Measurements from ENCODE around the gene GPR153. TPM values are rescaled to one million over a fixed set of nuclear protein-coding genes. Genes with fewer than 3 reads are reported as not detected.

The GPR153 gene
- total and polyA plus RNA-seq, 9 donors: 9.8 to 22.1 (median 17.0) TPM

GRCh38 chr1:6212193-6212959 lies 48.5 kb downstream of the GPR153 start:
- H3K27me3 ChIP-seq (ENCODE audit: control insufficient read depth, insufficient read depth, low read length): peaks cover 10% of the 10 kb centered on the region
- H3K36me3 ChIP-seq (ENCODE audit: control insufficient read depth, insufficient read depth, low read length): peaks cover 36% of the 10 kb centered on the region
- H3K9me3 ChIP-seq (replicated peaks; ENCODE audit: control insufficient read depth, low read depth, low read length): no peaks in the 10 kb centered on the region
- 86% methylated on average over 6 of the region's 20 CpGs for WGBS (ENCODE audit: insufficient coverage)
- DNase-seq: no peak
- H3K4me1 ChIP-seq (ENCODE audit: control insufficient read depth, insufficient read depth, low read length): peaks cover 21% of the 10 kb centered on the region
- no peak overlapping the region for H3K27ac ChIP-seq (ENCODE audit: low read length)
- H3K4me3 ChIP-seq (ENCODE audit: low read length): no peak overlapping the region

DNA sequence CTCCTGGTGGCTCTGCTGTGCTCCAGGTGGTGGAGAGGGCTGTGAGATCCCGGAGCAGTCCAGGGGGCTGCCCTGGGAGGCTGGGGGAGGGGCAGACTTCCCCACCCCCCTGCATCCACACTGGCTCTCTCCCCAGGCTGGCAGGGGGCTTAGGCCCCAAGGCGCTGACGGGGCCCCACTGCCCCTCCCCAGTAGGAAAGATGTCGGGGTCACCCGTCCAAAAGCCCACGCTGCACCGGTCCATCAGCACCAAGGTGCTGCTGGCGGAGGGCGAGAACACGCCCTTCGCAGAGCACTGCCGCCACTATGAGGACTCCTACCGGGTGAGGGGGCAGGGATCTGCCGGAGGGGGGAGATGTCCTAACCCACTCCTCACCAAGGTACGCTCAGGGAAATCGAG lies 49.2 kb downstream of the GPR153 start:
- WGBS (ENCODE audit: insufficient coverage): 64% methylated on average over 6 of the region's 16 CpGs
- no peak for DNase-seq
- no peak overlapping the region for H3K4me3 ChIP-seq (ENCODE audit: low read length)
- peaks cover 31% of the 10 kb centered on the region for H3K36me3 ChIP-seq (ENCODE audit: control insufficient read depth, insufficient read depth, low read length)
- no peak overlapping the region for H3K27ac ChIP-seq (ENCODE audit: low read length)
- peaks cover 16% of the 10 kb centered on the region for H3K27me3 ChIP-seq (ENCODE audit: control insufficient read depth, insufficient read depth, low read length)
- no peaks in the 10 kb centered on the region for H3K9me3 ChIP-seq (replicated peaks; ENCODE audit: control insufficient read depth, low read depth, low read length)
- H3K4me1 ChIP-seq (ENCODE audit: control insufficient read depth, insufficient read depth, low read length): peaks cover 26% of the 10 kb centered on the region

DNA sequence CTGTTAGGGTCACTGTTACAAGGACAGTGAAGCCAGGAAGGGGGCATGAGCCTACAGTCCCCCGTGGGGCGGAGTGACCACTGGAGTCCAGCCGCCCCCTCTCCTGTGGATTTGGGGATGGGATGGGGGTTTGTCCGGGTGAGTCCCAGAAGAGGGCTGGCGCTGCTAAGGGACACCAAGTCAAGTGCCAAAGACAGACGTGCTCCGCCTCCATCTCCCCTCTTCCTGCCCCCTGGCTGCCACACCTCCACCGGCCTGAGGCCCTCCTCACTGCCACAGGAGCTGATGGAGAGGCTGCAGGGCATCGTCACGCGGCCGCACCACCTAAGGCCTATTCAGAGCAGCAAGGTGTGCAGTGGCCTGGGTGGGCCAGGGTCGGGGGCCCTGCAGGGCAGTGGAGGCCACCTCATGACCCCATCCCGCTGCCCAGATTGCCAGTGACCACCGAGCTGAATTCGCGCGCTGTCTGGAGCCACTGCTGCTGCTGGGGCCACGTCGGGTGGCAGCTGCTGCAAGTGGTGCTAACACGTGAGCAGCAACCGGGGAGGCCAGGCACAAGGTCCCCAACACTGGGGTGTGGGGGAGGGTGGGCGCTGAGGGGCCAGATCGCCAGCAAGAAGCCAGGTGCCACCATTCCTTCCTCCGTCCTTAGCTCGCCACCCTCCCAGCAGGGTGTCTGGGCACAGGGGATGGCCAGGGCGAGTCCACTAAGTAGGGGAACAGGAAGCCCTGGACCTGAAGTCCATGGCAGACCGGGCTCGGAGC lies 50.1 kb downstream of the GPR153 start:
- peaks cover 34% of the 10 kb centered on the region for H3K4me1 ChIP-seq (ENCODE audit: control insufficient read depth, insufficient read depth, low read length)
- WGBS (ENCODE audit: insufficient coverage): 90% methylated on average over 22 of the region's 29 CpGs
- no peak overlapping the region for H3K4me3 ChIP-seq (ENCODE audit: low read length)
- peaks cover 31% of the 10 kb centered on the region for H3K36me3 ChIP-seq (ENCODE audit: control insufficient read depth, insufficient read depth, low read length)
- no peak overlapping the region for H3K27ac ChIP-seq (ENCODE audit: low read length)
- DNase-seq: no peak
- peaks cover 26% of the 10 kb centered on the region for H3K27me3 ChIP-seq (ENCODE audit: control insufficient read depth, insufficient read depth, low read length)
- no peaks in the 10 kb centered on the region for H3K9me3 ChIP-seq (replicated peaks; ENCODE audit: control insufficient read depth, low read depth, low read length)

- H3K27me3 ChIP-seq (ENCODE audit: control insufficient read depth, insufficient read depth, low read length): peaks cover 33% of the 10 kb centered on the region
- WGBS (ENCODE audit: insufficient coverage): 86% methylated on average over 11 of the region's 17 CpGs
- no peak overlapping the region for H3K27ac ChIP-seq (ENCODE audit: low read length)
- peaks cover 42% of the 10 kb centered on the region for H3K4me1 ChIP-seq (ENCODE audit: control insufficient read depth, insufficient read depth, low read length)
- no peak overlapping the region for H3K4me3 ChIP-seq (ENCODE audit: low read length)
- no peak for DNase-seq
- peaks cover 27% of the 10 kb centered on the region for H3K36me3 ChIP-seq (ENCODE audit: control insufficient read depth, insufficient read depth, low read length)
- no peaks in the 10 kb centered on the region for H3K9me3 ChIP-seq (replicated peaks; ENCODE audit: control insufficient read depth, low read depth, low read length)
Observed at GRCh38 chr1:6209661-6210580, 51.0 kb downstream of the GPR153 start.

DNA sequence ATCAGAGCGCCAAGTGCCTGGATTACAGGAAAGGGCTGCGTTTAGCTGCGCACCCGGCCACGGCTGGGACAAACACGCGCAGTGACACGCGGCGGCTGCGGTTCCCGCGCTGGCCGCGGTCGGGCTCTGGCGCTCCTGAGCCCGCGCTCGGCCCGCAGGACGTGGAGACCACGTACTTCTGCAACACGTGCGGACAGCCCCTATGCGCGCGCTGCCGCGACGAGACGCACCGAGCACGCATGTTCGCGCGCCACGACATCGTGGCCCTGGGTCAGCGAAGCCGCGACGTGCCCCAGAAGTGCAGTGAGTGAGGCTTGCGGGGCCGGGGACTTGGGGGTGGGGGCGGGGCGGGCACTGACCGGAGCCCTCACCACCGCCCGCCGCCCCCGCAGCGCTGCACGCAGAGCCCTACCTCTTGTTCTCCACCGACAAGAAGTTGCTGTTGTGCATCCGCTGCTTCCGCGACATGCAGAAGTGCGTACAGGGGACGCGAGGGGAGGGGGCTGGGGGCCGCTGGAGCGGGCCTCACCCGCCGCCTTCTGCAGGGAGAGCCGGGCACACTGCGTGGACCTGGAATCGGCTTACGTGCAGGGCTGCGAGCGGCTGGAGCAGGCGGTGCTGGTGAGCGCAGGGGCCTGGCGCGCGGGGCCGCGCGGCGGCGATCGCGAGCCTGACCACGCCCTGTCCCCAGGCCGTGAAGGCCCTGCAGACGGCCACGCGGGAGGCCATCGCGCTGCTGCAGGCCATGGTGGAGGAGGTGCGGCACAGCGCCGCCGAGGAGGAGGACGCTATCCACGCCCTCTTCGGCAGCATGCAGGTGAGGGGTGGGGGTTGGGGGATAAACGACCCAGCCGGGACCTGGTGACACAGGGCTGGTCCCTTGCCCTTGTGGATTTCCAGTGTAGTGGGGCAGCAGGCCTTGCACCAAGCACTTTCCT lies 51.9 kb downstream of the GPR153 start:
- Histone ChIP-seq H3K27ac (ENCODE audit: low read length) (no peak overlapping the region), H3K9me3 (replicated peaks; ENCODE audit: control insufficient read depth, low read depth, low read length) (no peaks in the 10 kb centered on the region), H3K36me3 (ENCODE audit: control insufficient read depth, insufficient read depth, low read length) (peaks cover 26% of the 10 kb centered on the region), H3K27me3 (ENCODE audit: control insufficient read depth, insufficient read depth, low read length) (peaks cover 33% of the 10 kb centered on the region), H3K4me3 (ENCODE audit: low read length) (peak overlapping the region; percentile 28), H3K4me1 (ENCODE audit: control insufficient read depth, insufficient read depth, low read length) (peaks cover 46% of the 10 kb centered on the region)
- 4% methylated on average over 93 of the region's 99 CpGs for WGBS (ENCODE audit: insufficient coverage)
- peak; percentile 66 for DNase-seq

GRCh38 chr1:6207921-6208320 lies 53.0 kb downstream of the GPR153 start:
- DNase-seq: no peak
- Histone ChIP-seq H3K27me3 (ENCODE audit: control insufficient read depth, insufficient read depth, low read length) (peaks cover 33% of the 10 kb centered on the region), H3K36me3 (ENCODE audit: control insufficient read depth, insufficient read depth, low read length) (peaks cover 18% of the 10 kb centered on the region), H3K27ac (ENCODE audit: low read length) (no peak overlapping the region), H3K4me3 (ENCODE audit: low read length) (no peak overlapping the region), H3K9me3 (replicated peaks; ENCODE audit: control insufficient read depth, low read depth, low read length) (no peaks in the 10 kb centered on the region), H3K4me1 (ENCODE audit: control insufficient read depth, insufficient read depth, low read length) (peaks cover 46% of the 10 kb centered on the region)
- 68% methylated on average over 7 of the region's 10 CpGs for WGBS (ENCODE audit: insufficient coverage)

- no peaks in the 10 kb centered on the region for H3K9me3 ChIP-seq (replicated peaks; ENCODE audit: control insufficient read depth, low read depth, low read length)
- H3K36me3 ChIP-seq (ENCODE audit: control insufficient read depth, insufficient read depth, low read length): peaks cover 14% of the 10 kb centered on the region
- peaks cover 46% of the 10 kb centered on the region for H3K4me1 ChIP-seq (ENCODE audit: control insufficient read depth, insufficient read depth, low read length)
- H3K27me3 ChIP-seq (ENCODE audit: control insufficient read depth, insufficient read depth, low read length): peaks cover 33% of the 10 kb centered on the region
- H3K4me3 ChIP-seq (ENCODE audit: low read length): peak overlapping the region; percentile 49
- whole genome bisulfite sequencing (ENCODE audit: insufficient coverage): 61% methylated on average over 15 of the region's 19 CpGs
- DNase-seq: no peak
- peak overlapping the region; percentile 3 for H3K27ac ChIP-seq (ENCODE audit: low read length)
Observed at GRCh38 chr1:6207075-6207885, 53.6 kb downstream of the GPR153 start.

- Histone ChIP-seq H3K4me3 (ENCODE audit: low read length) (peak overlapping the region; percentile 49), H3K9me3 (replicated peaks; ENCODE audit: control insufficient read depth, low read depth, low read length) (no peaks in the 10 kb centered on the region), H3K36me3 (ENCODE audit: control insufficient read depth, insufficient read depth, low read length) (peaks cover 13% of the 10 kb centered on the region), H3K4me1 (ENCODE audit: control insufficient read depth, insufficient read depth, low read length) (peaks cover 46% of the 10 kb centered on the region), H3K27me3 (ENCODE audit: control insufficient read depth, insufficient read depth, low read length) (peaks cover 37% of the 10 kb centered on the region), H3K27ac (ENCODE audit: low read length) (peak overlapping the region; percentile 3)
- no peak for DNase-seq
- WGBS (ENCODE audit: insufficient coverage): 6% methylated on average over 23 of the region's 25 CpGs
Observed at GRCh38 chr1:6206520-6206855, 54.4 kb downstream of the GPR153 start.
